ENCODE results near the gene RLIM. TPM values are rescaled to one million over a fixed set of nuclear protein-coding genes. Genes with fewer than 3 reads are reported as not detected.

The RLIM gene
- total RNA-seq, 1 donor from 2014 or later, result 32.9 TPM

DNA sequence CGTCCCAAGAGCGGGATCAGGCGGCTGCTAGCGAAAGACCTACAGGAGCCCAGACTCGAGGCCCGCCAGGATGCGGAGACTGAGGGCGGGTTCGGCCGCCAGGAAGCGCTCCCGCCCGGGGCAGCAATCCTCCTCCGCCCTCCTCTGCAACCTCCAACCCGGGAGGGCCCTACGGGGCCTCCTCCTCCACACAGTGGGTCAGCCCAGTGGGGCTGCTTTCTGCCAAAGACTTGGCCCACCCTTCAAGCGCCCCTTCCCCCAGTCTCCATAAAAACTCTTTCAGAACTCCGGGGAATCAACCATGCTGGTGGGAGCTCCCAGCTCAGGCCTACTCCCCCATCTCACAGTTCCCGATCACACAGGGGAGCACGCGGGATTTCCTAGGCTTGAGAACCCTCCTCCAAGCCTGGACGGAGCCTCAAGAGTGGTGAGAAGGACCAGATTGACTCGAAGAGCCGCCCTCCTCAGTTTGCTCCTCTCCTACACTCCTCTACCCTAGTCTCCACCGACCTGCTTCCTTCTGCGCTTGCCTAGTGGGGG is 77.5 kb downstream of the RLIM start:
- no peaks in the 10 kb centered on the region for H3K27me3 ChIP-seq (ENCODE audit: control insufficient read depth in 3 of 3, insufficient read depth in 3 of 3, low read length in 3 of 3)
- peak overlapping the region; percentile 97 for H3K27ac ChIP-seq (ENCODE audit: low read depth, low read length)
- H3K9ac ChIP-seq (ENCODE audit: low read depth in 1 of 3, low read length in 3 of 3), result peak overlapping the region; percentile 76 to 80 (median 79)

DNA sequence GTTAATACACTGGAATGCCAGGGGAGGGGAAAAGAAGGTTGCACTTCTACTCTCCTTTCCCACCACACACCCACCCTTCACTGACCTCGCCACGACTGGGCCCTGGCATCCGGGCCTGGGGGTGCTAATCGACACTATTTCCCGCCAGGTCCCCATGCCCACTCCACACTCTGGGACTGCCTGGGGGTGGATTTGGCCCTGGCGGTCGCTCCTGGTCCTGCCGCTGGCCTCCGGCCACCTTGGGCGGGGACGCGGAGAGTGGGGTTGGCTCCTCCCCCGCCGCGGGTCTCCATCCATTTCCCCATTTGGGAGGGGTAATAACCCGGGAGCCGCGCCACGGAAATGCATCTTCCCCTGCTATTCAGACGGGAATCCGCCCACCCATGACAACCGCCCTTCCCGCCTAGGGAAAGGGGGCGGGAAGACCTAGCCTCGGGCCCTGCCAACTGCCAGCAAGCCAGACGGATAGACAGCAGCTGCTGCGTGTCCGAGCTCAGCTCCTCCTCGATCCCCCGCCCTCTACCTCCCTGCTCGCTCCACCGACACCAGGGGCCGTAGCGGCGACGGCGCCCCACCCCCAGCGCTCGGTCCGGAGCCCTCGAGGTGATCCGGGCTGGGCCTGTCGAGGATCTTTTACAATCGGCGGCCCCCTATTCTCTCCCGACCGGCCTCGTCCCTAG is 78.1 kb downstream of the RLIM start:
- H3K27me3 ChIP-seq (ENCODE audit: control insufficient read depth in 3 of 3, insufficient read depth in 3 of 3, low read length in 3 of 3), result no peaks in the 10 kb centered on the region
- H3K4me1 ChIP-seq (ENCODE audit: control insufficient read depth in 3 of 3, insufficient read depth in 3 of 3, low read length in 3 of 3), result peaks cover 0 to 9% (median 4%) of the 10 kb centered on the region in 3 donors
- peak overlapping the region; percentile 72 to 78 (median 77) for H3K4me3 ChIP-seq (ENCODE audit: low read length in 3 of 3)
- H3K36me3 ChIP-seq (ENCODE audit: control insufficient read depth in 3 of 3, insufficient read depth in 3 of 3, low read length in 3 of 3), result no peaks in the 10 kb centered on the region
- H3K9me3 ChIP-seq (ENCODE audit: control insufficient read depth in 3 of 3, low read length in 3 of 3), result no peaks in the 10 kb centered on the region
- H3K9ac ChIP-seq (ENCODE audit: low read depth in 1 of 3, low read length in 3 of 3), result peak overlapping the region; percentile 76 to 80 (median 79)
- peak overlapping the region; percentile 97 for H3K27ac ChIP-seq (ENCODE audit: low read depth, low read length)

More for the DNA sequence above, 77.5 kb downstream of the RLIM start:
- H3K4me3 ChIP-seq (ENCODE audit: low read length in 3 of 3), result peak overlapping the region; percentile 72 to 78 (median 77)
- H3K9me3 ChIP-seq (ENCODE audit: control insufficient read depth in 3 of 3, low read length in 3 of 3), result no peaks in the 10 kb centered on the region
- H3K36me3 ChIP-seq (ENCODE audit: control insufficient read depth in 3 of 3, insufficient read depth in 3 of 3, low read length in 3 of 3), result no peaks in the 10 kb centered on the region
- peaks cover 0 to 9% (median 4%) of the 10 kb centered on the region in 3 donors for H3K4me1 ChIP-seq (ENCODE audit: control insufficient read depth in 3 of 3, insufficient read depth in 3 of 3, low read length in 3 of 3)

DNA sequence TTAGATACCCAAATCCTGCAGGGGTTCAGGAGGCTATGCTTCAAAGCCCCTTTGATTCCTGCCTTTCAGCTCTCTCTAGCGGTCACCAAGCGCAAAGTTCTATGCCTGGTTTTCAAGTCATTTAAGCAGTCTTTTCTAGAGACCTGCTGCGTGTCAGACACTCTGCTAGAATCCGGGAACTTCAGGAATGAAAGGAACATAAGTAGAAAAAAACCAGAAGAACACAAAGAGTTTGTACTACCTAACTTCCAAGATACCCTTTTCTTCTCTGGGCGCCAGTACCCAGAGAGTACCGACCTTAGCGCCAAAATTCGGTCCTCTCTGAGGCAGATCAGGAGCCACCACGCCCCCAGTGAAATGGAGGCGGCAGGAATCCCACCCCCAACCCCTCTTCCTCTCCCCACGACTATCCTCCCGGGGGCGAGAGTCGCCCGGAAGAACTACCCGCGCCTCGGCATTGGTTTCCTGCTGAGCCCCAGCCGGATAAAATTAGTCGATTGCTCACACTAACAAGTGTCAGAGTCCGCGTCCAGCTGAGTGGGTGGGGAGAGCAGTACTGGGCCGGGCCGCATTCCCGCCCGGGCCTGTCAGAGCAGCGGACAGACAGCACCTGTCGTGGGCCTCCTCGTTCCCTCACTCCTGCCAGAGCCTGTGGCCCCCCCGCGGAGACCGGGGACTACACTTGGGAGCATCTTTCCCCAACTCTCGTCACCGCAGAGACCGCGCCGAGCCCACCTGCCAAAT is 78.8 kb downstream of the RLIM start:
- H3K36me3 ChIP-seq (ENCODE audit: control insufficient read depth in 3 of 3, insufficient read depth in 3 of 3, low read length in 3 of 3), result no peaks in the 10 kb centered on the region

More for the DNA sequence above, 78.8 kb downstream of the RLIM start:
- Histone ChIP-seq H3K27me3 (ENCODE audit: control insufficient read depth in 3 of 3, insufficient read depth in 3 of 3, low read length in 3 of 3) (no peaks in the 10 kb centered on the region), H3K4me3 (ENCODE audit: low read length in 3 of 3) (peak overlapping the region; percentile 72 to 78 (median 77)), H3K4me1 (ENCODE audit: control insufficient read depth in 3 of 3, insufficient read depth in 3 of 3, low read length in 3 of 3) (peaks cover 0 to 9% (median 4%) of the 10 kb centered on the region in 3 donors), H3K9me3 (ENCODE audit: control insufficient read depth in 3 of 3, low read length in 3 of 3) (no peaks in the 10 kb centered on the region), H3K27ac (ENCODE audit: low read depth, low read length) (peak overlapping the region; percentile 97), H3K9ac (ENCODE audit: low read depth in 1 of 3, low read length in 3 of 3) (peak overlapping the region; percentile 76 to 84 (median 80))

Other genes with a start within 250 kb of the RLIM start
- gene SLC16A2, start 193.1 kb downstream of the RLIM start, total RNA-seq, result 12.5 TPM

All from skeletal muscle tissue (tissue), 4 donors.